H1 (cell line): ENCODE measurements around the gene MAPKAP1. TPM values are rescaled to one million over a fixed set of nuclear protein-coding genes. Genes with fewer than 3 reads are reported as not detected.

ENCODE experiments used
- CTCF ChIA-PET: fragments of 300-600 bp; sonication (Branson Sonifier 250); formaldehyde crosslinking; loops from one replicate; lab custom pipeline; 2021; ENCODE audit not compliant: partially characterized antibody; lab: Charles Lee
- POLR2A ChIA-PET: fragments of 300-600 bp; sonication (Branson Sonifier 250); formaldehyde crosslinking; loops from one replicate; lab custom pipeline; 2021; ENCODE audit warnings: inconsistent platforms; ENCODE audit not compliant: partially characterized antibody; lab: Charles Lee
- DNase-seq, 2 experiments: peaks; one replicate each; pipeline versions ENCODE4 v3.0.0 to v3.0.0-alpha.2; 2010 to 2022; ENCODE audit warnings: low spot score in 2 of 2, low read depth in 1 of 2, mixed read lengths in 1 of 2
- FAIRE-seq: peaks from 2 replicates; lab custom pipeline; 2011; peaks lifted over from hg19 to GRCh38; lab: Jason Lieb, UNC
- H2AFZ ChIP-seq: 2 replicates; pipeline ENCODE4 v1.8.1; 2012; ENCODE audit warnings: low read length, inconsistent platforms
- H2AK5ac ChIP-seq: 2 replicates; pipeline ENCODE4 v1.6.1; 2013; ENCODE audit warnings: low read depth, low read length
- H2BK120ac ChIP-seq: replicated peaks from 2 replicates; pipeline ENCODE3; 2013; ENCODE audit warnings: low read depth, low read length, inconsistent platforms
- H2BK12ac ChIP-seq: 2 replicates; pipeline ENCODE4 v1.6.1; 2013; ENCODE audit warnings: low read depth, low read length
- H2BK15ac ChIP-seq: 2 replicates; pipeline ENCODE4 v1.6.1; 2013; ENCODE audit warnings: low read length
- H2BK20ac ChIP-seq: 2 replicates; pipeline ENCODE4 v1.6.1; 2013; ENCODE audit warnings: low read length
- H2BK5ac ChIP-seq: 2 replicates; pipeline ENCODE4 v1.6.1; 2013; ENCODE audit warnings: low read depth, low read length
- H3K14ac ChIP-seq: 2 replicates; pipeline ENCODE4 v1.6.1; 2013; ENCODE audit warnings: inconsistent platforms; ENCODE audit not compliant: insufficient read length
- H3K18ac ChIP-seq: 2 replicates; pipeline ENCODE4 v1.6.1; 2013; ENCODE audit warnings: low read length; ENCODE audit errors: extremely low read depth
- H3K23ac ChIP-seq: 2 replicates; pipeline ENCODE4 v1.6.1; 2013; ENCODE audit warnings: inconsistent platforms; ENCODE audit not compliant: insufficient read length
- H3K23me2 ChIP-seq: 2 replicates; pipeline ENCODE4 v1.6.1; 2013; ENCODE audit warnings: low read depth, low read length
- H3K27ac ChIP-seq: 2 replicates; pipeline ENCODE4 v1.6.1; 2011; ENCODE audit warnings: low read depth, low read length, inconsistent platforms
- H3K27me3 ChIP-seq, 4 experiments: replicated peaks in 1 of 4; 1 replicate in 1 of 4; 2 replicates in 3 of 4; pipeline versions ENCODE4 v1.6.1 to v1.8.1; 2011 to 2013; ENCODE audit warnings: low read length in 3 of 4, mild to moderate bottlenecking in 3 of 4, inconsistent platforms in 2 of 4, mixed read lengths in 2 of 4, moderate library complexity in 1 of 4; ENCODE audit not compliant: control insufficient read depth in 3 of 4, insufficient read depth in 3 of 4; ENCODE audit errors: extremely low read depth in 1 of 4
- H3K36me3 ChIP-seq, 4 experiments: 2 replicates each; pipeline versions ENCODE4 v1.6.1 to v1.8.1; 2011 to 2013; ENCODE audit warnings: mild to moderate bottlenecking in 4 of 4, low read length in 3 of 4, moderate library complexity in 2 of 4, control low read depth in 1 of 4, inconsistent platforms in 1 of 4; ENCODE audit not compliant: insufficient read depth in 4 of 4, control insufficient read depth in 2 of 4
- H3K4ac ChIP-seq: replicated peaks from 2 replicates; pipeline ENCODE3; 2013; ENCODE audit warnings: low read length, low read depth, mixed read lengths, inconsistent platforms; ENCODE audit not compliant: insufficient read length
- H3K4me1 ChIP-seq, 4 experiments: replicated peaks in 1 of 4; 1 replicate in 1 of 4; 2 replicates in 3 of 4; pipeline versions ENCODE4 v1.6.1 to v1.8.1; 2011 to 2013; ENCODE audit warnings: low read length in 3 of 4, inconsistent platforms in 2 of 4, mixed read lengths in 1 of 4; ENCODE audit not compliant: insufficient read depth in 4 of 4, control insufficient read depth in 3 of 4
- H3K4me2 ChIP-seq, 2 experiments: 2 replicates each; pipeline versions ENCODE4 v1.6.1 to v1.8.1; 2011 to 2013; ENCODE audit warnings: low read depth in 2 of 2, low read length in 2 of 2, control low read depth in 1 of 2, inconsistent platforms in 1 of 2, mild to moderate bottlenecking in 1 of 2; ENCODE audit not compliant: insufficient read depth in 1 of 2
- H3K4me3 ChIP-seq, 4 experiments: fragments of 200-600, 300-600 bp in 1 of 4; sonication (generic), shearing (Covaris generic), sonication (Bioruptor Twin) in 1 of 4; 2 replicates each; pipeline versions ENCODE4 v1.5.1 to v1.8.1; 2011 to 2016; ENCODE audit warnings: low read length in 4 of 4, low read depth in 3 of 4, control low read depth in 2 of 4, inconsistent platforms in 2 of 4, mild to moderate bottlenecking in 2 of 4, mixed read lengths in 1 of 4, moderate library complexity in 1 of 4; ENCODE audit not compliant: insufficient read depth in 2 of 4; ENCODE audit errors: extremely low read depth in 1 of 4
- H3K56ac ChIP-seq: replicated peaks from 2 replicates; pipeline ENCODE3; 2013; ENCODE audit warnings: low read depth, mild to moderate bottlenecking, mixed read lengths, low read length, inconsistent platforms; ENCODE audit not compliant: insufficient read length
- H3K79me1 ChIP-seq: 2 replicates; pipeline ENCODE4 v1.6.1; 2013; ENCODE audit warnings: low read depth, low read length, control low read depth
- H3K79me2 ChIP-seq, 2 experiments: 2 replicates each; pipeline versions ENCODE4 v1.6.1 to v1.8.1; 2012 to 2013; ENCODE audit warnings: low read length in 2 of 2, mild to moderate bottlenecking in 2 of 2, inconsistent platforms in 1 of 2; ENCODE audit not compliant: insufficient read depth in 2 of 2, control insufficient read depth in 1 of 2
- H3K9ac ChIP-seq, 4 experiments: replicated peaks in 1 of 4; 1 replicate in 1 of 4; 2 replicates in 3 of 4; pipeline versions ENCODE4 v1.6.1 to v1.8.1; 2011 to 2013; ENCODE audit warnings: low read depth in 3 of 4, low read length in 3 of 4, control low read depth in 2 of 4, mild to moderate bottlenecking in 2 of 4, moderate library complexity in 2 of 4, inconsistent platforms in 1 of 4; ENCODE audit errors: extremely low read depth in 1 of 4
- H3K9me3 ChIP-seq, 2 experiments: 2 replicates each; pipeline versions ENCODE4 v1.6.1 to v1.8.1; 2012 to 2013; ENCODE audit warnings: mild to moderate bottlenecking in 2 of 2, moderate library complexity in 2 of 2, control low read depth in 1 of 2, inconsistent platforms in 1 of 2, low read depth in 1 of 2, low read length in 1 of 2, mixed read lengths in 1 of 2; ENCODE audit not compliant: insufficient read depth in 2 of 2
- H4K20me1 ChIP-seq, 2 experiments: replicated peaks in 1 of 2; 2 replicates each; pipeline versions ENCODE3 to v1.8.1; 2011 to 2013; ENCODE audit warnings: inconsistent platforms in 2 of 2, low read length in 2 of 2, mild to moderate bottlenecking in 1 of 2; ENCODE audit not compliant: insufficient read depth in 2 of 2, control insufficient read depth in 1 of 2
- H4K5ac ChIP-seq: 2 replicates; pipeline ENCODE4 v1.6.1; 2013; ENCODE audit warnings: low read length, low read depth, mixed read lengths, inconsistent platforms; ENCODE audit not compliant: insufficient read length
- H4K8ac ChIP-seq: 2 replicates; pipeline ENCODE4 v1.8.0; 2013; ENCODE audit warnings: mild to moderate bottlenecking, moderate library complexity, low read length, inconsistent platforms; ENCODE audit not compliant: insufficient read depth; ENCODE audit errors: extremely low read depth
- H4K91ac ChIP-seq: replicated peaks from 2 replicates; pipeline ENCODE3; 2013; ENCODE audit warnings: low read length, mixed read lengths, inconsistent platforms; ENCODE audit not compliant: insufficient read length
- BCL11A ChIP-seq, 2 experiments: IDR thresholded peaks; one replicate each; pipeline ENCODE4 v1.6.1; 2011; ENCODE audit warnings: low read depth in 2 of 2, low read length in 2 of 2, mild to moderate bottlenecking in 2 of 2
- WGBS, 2 experiments: shearing (Covaris generic) in 1 of 2; methylation state at CpG; one replicate each; pipeline versions ENCODE4 v1.1.6 to v1.1.7; 2013 to 2015; ENCODE audit warnings: low lambda C conversion rate in 2 of 2, mixed read lengths in 2 of 2, inconsistent platforms in 1 of 2, low coverage in 1 of 2, missing lambda C conversion rate in 1 of 2; ENCODE audit not compliant: insufficient replicate concordance in 2 of 2, insufficient coverage in 1 of 2, insufficient read length in 1 of 2; ENCODE audit errors: extremely low coverage in 1 of 2, missing lambda C conversion rate in 1 of 2; 5-methylcytosine and 5-hydroxymethylcytosine counted together
- polyA plus RNA-seq, 7 experiments: library from polyadenylated mRNA; depleted of rRNA in 3 of 7; stranded (reverse) in 5 of 7; unstranded in 2 of 7; fragments of >200 nt in 5 of 7; fragments of 200-250 nt in 2 of 7; gene quantifications; 1 replicate in 5 of 7; 2 replicates in 1 of 7; 4 replicates in 1 of 7; pipeline versions ENCODE4 v1.2.1 to v1.2.3, GENCODE V29; 2011 to 2013; ENCODE audit warnings: missing spikeins in 2 of 7, mixed read lengths in 2 of 7
- total RNA-seq: library from RNA; stranded (reverse); fragmentation: NEBNext Ultra II Directional; extraction: Animal tissue kit (Norgen Biotek cat#: 25700); gene quantifications from 2 replicates; pipeline ENCODE4 v1.2.1, GENCODE V29; 2021

MAPKAP1 gene
- total and polyA plus RNA-seq, 2 of the 8 experiments (the other 6 are each of a cell fraction or from before 2014, with no cell fraction given), result 79.2 to 140 TPM

DNA sequence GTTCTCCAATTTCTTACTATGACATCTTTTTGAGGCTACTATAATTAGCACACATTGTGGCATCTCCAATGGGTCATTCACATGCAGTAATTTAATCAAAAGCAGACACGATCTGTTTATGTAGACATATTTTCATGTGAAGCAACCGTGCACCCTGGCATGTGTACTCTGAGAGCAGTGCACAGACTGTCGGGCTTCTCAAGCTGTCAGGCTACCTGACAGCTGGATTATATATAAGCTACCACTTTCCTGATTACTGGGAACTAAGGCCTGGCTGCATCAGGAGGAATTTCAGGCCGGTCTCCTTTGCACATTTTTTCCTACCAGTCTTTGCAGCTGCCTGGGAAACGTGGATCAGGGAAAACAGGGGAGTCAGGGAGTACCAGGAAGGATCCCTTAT lies 197.5 kb downstream of the MAPKAP1 start:
- no peak for FAIRE-seq
- CTCF ChIA-PET, result interaction anchor here (0.7 kb wide), 1 partner anchor 28 kb away, joined by 3 read pairs; no protein-coding TSS in a partner anchor

More for the DNA sequence above, 197.5 kb downstream of the MAPKAP1 start:
- Histone ChIP-seq H3K4ac (no peak overlapping the region), H3K23me2 (no peaks in the 10 kb centered on the region; the same call in 1 of the 2 replicates), H3K79me2 (no peaks in the 10 kb centered on the region), H2BK15ac (no peak overlapping the region), H2BK5ac (no peak overlapping the region), H4K8ac (no peak overlapping the region), H2AK5ac (no peak overlapping the region), H3K56ac (no peak overlapping the region), H3K27me3 (no peaks in the 10 kb centered on the region), H3K9ac (no peak overlapping the region), H3K4me1 (peaks cover 0 to 10% (median 5%) of the 10 kb centered on the region in 4 experiments; a peak in 5 of 7 replicates), H3K27ac (no peak overlapping the region), H3K23ac (no peak overlapping the region), H3K18ac (no peak overlapping the region), H3K4me3 (no peak overlapping the region), H4K20me1 (no peaks in the 10 kb centered on the region), H3K9me3 (no peaks in the 10 kb centered on the region), H4K5ac (no peak overlapping the region), H3K4me2 (no peak overlapping the region), H2BK12ac (no peak overlapping the region), H4K91ac (no peak overlapping the region), H3K14ac (no peak overlapping the region), H3K36me3 (no peaks in the 10 kb centered on the region), H2BK120ac (no peak overlapping the region), H2AFZ (no peak overlapping the region), H2BK20ac (no peak overlapping the region), H3K79me1 (no peaks in the 10 kb centered on the region)
- 76% methylated on average over 5 of the region's 5 CpGs; no CpG with 5 or more reads in 1 of the 2 experiments for WGBS, 2 experiments
- TF ChIP-seq BCL11A (IDR thresholded peaks at IDR 0.05; ENCODE audit: low read depth in 2 of 2, low read length in 2 of 2), result no peak
- peak in 1 of 2 experiments; percentile 19 for DNase-seq
- POLR2A ChIA-PET, result no interaction called here
